HL-60 (cell line): ENCODE data around the gene PRPS1L1.

ENCODE experiments used
- CTCF ChIP-seq: IDR thresholded peaks from one replicate; pipeline ENCODE4 v1.5.1; 2011; ENCODE audit warnings: low read length, control low read depth, inconsistent platforms; ENCODE audit not compliant: insufficient read depth
- GABPA ChIP-seq: IDR thresholded peaks from 2 replicates; pipeline ENCODE4 v1.6.1; 2012; ENCODE audit warnings: low read depth
- POLR2AphosphoS5 ChIP-seq: IDR thresholded peaks from 2 replicates; pipeline ENCODE4 v1.6.1; 2012; ENCODE audit warnings: low read depth
- REST ChIP-seq: IDR thresholded peaks from 2 replicates; pipeline ENCODE4 v1.6.1; 2012; ENCODE audit warnings: low read depth; ENCODE audit not compliant: insufficient replicate concordance
- SPI1 ChIP-seq: IDR thresholded peaks from 2 replicates; pipeline ENCODE4 v1.6.1; 2012; ENCODE audit warnings: low read depth, mild to moderate bottlenecking, borderline replicate concordance

- TF ChIP-seq CTCF (no peak), POLR2AphosphoS5 (no peak), REST (no peak), GABPA (no peak), SPI1 (no peak)
Measured at GRCh38 chr7:18076461-18076860, 48.8 kb upstream of the PRPS1L1 start.
